ENCODE data around the gene CFAP43. TPM values are rescaled to one million over a fixed set of nuclear protein-coding genes. Genes with fewer than 3 reads are reported as not detected.

Gene CFAP43
- polyA plus RNA-seq, 3 donors, result 13.4 to 29.6 (median 25.0) TPM

DNA sequence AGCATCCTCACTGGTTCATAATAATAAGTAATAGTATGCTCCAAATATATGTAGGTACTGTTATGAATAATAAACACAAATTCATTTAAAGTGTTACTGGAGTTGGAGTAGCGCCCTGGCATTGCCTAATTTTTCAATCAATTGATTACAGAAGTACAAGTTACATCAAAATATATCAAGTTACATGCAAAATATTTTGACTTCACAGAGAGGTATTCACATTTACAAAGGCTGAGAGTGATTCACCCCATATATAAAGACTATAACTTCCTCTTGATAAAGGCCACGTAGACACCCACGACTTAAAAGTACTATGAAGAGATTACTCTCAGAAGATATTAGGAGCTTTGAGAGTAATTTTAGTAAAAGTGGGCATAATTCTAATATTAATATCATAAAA, 132.9 kb downstream of the CFAP43 start:
- no peak for DNase-seq

DNA sequence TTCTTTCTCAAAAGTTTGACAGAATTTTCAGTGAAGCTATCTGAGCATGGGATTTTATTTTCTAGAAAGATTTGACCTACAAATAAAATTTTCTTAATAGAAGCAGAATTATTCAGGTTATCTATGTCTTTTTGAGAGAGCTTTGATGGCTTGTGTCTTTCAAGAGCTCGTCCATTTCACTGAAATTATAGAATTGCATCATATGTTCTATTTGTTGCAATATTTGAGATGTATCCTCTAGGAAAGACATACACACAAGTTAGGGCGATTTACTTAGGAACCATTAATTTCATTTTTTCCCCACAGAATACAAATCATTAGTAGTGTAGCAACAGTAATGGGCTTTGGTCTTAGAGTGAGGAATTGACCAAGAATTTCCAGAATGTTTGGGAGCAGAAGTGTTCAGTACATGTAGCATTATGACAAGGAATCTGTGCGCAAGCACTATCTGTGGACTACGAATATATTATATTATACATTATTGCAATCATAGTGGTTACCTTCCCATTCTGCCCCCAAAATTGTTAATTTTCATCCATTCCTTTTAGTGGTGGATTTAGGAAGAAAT, 133.7 kb downstream of the CFAP43 start:
- DNase-seq, result no peak

DNA sequence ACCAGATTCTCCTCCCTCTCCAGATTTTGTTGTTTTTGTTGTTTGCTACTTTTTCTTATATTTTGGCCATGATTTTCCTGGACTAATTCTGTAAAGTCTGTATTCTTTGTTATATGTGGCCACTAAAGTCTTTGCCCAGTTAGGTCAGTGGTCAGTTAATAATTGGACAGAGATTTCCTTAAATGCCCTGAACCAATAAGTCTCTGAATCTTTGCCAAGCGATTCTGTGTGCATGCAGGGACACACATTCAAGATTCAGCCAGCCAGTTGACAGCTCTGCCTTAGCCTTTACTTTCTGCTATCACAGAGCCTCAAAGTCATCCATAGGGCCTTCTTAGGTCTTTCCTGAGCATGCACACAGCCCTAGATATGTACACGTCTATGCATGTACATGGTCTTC, 135.5 kb downstream of the CFAP43 start:
- DNase-seq, result no peak

DNA sequence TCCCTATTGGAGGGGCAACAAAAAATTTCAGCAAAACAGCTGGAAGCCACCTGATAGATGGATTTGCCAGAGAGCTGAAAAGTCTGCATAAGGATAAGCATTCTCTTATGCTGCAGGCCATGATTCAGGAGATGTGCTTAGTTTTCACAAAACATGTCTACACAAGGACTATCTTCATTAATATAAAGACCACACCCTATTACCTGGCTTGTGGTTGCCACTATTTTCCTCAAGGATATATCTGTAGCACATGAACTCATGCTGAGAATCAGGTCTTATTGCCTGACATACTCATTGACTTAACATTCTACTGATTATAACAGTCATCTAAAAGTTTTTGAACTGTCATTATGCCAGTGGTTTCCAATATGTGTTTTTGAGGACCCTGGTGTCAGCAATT, 139.4 kb downstream of the CFAP43 start:
- no peak for DNase-seq

DNA sequence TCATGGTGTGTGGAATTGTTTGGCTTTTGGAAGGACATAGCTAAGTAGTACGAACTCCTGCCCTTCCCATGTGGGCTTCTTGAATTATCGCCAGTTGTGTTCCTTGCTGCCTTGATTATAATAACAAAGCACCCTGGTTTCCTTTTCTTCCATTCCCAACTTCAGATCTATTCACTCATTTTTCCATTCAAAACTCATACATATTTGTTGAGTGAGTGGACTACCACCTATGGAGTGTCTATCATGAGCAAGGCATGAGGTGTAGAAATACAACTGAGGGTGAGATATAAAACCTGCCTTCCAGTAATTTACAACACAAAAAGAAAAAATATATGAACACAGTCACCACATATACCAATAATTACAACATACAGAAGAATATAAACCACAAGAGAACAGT, 141.6 kb downstream of the CFAP43 start:
- no peak for DNase-seq

DNA sequence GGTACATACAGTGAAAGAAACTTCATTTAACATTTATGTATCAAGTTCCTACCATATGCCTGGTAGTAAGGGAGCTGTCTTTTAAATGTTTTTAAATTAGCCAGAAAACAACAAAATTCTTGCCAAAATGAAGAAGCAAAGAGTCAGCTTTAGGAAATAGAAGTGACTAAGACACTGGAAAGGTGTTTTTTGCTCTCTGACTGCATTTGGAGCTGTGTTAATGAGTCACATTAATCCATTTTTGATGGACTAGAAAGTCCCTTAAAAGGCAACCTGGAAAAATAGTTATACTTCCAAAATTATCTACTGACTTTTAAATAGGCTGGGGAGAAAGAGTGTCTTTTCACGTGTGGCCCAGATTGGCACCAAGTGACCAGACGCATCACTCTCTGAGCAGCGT, 142.5 kb downstream of the CFAP43 start:
- no peak for DNase-seq

DNA sequence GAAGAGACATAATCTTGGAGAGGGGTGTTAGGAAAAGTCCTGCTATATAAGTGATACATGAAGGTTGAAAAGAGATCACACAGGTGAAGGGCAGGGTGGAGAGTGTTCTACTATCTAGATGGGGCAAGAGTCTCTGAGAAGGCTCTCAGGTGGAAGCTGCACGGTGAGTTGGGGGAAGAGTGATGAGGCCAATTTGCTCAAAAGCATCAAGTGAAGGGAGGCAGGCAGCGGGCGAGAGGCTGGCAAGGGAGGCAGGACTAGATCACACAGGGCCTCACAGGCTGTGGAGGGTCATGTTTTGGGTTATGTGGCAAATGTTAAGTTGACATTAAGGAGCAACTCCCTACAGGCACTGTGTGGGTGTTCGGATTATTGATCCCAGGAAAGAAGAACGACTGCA, 143.9 kb downstream of the CFAP43 start:
- DNase-seq, result no peak

DNA sequence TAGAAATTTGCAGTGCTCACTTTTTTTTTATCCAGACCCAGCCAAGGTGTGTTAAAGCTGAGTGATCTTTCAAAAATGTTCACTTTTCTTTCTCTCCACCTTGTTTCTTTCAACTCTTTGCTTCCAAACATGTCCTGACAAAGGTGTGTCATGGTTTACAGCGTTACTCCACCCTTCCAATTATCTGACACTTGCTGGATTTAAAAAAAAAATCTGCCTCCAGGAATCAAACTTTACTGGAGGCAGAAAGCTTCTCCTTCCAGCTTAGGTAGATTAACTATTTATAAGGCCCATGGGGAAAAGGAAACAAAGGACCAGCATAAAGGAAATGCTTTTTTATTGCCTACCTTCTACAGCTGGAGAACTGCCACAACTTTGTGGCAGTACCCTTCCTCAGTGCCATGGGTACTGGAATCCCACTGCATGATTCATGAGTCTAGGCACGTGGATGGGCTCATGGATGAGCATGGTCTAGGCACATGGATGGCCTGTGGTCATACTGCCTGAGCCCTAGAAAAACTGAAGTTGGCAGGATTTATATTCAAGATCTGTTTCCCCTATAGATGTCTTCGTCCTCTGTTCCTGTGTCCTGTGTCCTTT, 146.3 kb downstream of the CFAP43 start, which contains the start of gene COL17A1:
TSS of gene COL17A1 (minus strand) at position 80 of the 600 bp plus-strand sequence. CDS start 5,207 bp downstream, outside the sequence.
- DNase-seq, result no peak

DNA sequence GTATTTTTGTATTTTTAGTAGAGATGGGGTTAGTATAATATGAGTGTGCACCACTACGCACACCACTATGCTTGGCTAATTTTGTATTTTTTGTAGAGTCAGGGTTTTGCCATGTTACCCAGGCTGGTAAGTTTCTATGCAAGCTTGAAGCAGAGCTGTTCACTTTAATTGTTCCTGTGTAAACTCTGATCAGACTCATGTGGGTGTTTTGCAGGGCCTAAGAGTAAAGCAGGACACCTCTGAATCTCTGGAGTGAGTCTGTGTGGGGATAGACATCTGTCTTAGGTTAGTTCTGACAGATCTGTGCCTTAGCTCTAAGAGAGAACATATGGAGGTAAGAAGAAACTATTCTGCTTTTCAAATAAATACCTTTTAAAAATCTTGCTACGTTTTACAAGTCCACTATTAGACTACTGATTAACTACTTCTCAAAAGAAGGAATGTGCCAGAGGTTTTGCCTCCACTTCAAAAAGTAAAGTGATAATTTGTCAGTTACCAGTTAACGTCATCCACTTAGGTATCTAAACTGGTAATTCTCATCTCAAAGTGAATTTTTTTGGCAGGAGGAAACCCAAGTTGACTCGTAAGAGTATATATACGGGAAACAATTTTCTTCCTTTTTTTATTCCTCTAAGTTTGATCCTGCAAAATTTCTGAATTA, 147.6 kb downstream of the CFAP43 start:
- no peak for DNase-seq

DNA sequence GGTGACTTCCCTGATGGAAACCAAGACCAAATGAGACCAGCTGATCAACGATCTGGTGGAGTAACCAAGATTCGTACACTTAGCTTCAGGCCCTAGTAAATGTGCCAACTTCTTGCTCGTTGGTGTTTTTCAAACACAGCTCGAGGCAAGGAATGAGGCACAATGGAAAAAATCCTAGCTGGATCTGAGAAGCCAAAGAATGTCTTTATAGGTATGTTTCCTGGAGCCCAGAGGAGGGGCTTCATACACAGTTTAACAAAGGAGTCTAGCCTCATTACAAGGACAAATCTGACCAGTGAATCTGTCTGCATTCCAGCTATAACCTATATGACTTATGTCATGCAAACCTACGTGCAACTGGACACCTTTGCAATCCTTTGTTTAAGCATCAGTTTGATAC, 150.2 kb downstream of the CFAP43 start:
- DNase-seq, result no peak

DNA sequence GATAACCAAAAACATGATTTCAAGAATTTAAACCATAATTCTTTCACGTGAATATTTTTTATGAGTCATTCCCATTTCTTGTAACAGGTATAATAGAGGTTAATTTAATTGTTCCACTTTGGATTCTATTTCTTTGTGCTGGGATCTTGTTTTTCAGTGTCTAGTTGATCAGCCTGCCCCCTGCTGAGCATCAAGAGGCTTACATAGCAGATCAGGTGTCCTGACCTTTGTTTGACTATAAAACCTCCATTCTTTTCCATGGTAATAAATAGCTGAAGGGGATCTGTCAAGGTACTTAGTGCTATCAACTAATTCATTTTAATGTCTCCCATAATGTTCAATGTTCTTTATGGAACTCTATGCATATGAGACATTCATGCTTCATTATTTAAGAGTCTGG, 151.4 kb downstream of the CFAP43 start:
- DNase-seq, result no peak

Other genes starting within 250 kb of the CFAP43 start
- gene COL17A1, start 146.5 kb downstream of the CFAP43 start, polyA plus RNA-seq (ENCODE audit: insufficient read length in 3 of 3), result under 1 TPM; 0.30 to 0.78 (median 0.40) TPM
- 10 to 100 TPM in 1 of 3 donors, 1 to 10 TPM in 2; 9.3 to 10.6 (median 9.9) TPM for gene SFR1, start 110.2 kb downstream of the CFAP43 start, polyA plus RNA-seq (ENCODE audit: insufficient read length in 3 of 3)
- gene GSTO1, start 22.5 kb upstream of the CFAP43 start, polyA plus RNA-seq (ENCODE audit: insufficient read length in 3 of 3), result 10 to 100 TPM; 81.9 to 92.9 (median 89.2) TPM
- 10 to 100 TPM; 27.9 to 49.0 (median 37.7) TPM for gene GSTO2, start 36.8 kb upstream of the CFAP43 start, polyA plus RNA-seq (ENCODE audit: insufficient read length in 3 of 3)
- gene ITPRIP, start 106.1 kb upstream of the CFAP43 start, polyA plus RNA-seq (ENCODE audit: insufficient read length in 3 of 3), result 10 to 100 TPM in 2 of 3 donors, 1 to 10 TPM in 1; 7.7 to 11.6 (median 11.0) TPM
- gene CFAP58, start 121.5 kb upstream of the CFAP43 start, polyA plus RNA-seq (ENCODE audit: insufficient read length in 3 of 3), result under 1 TPM; 0.34 to 0.58 (median 0.45) TPM